Keratinocyte (primary cell): ENCODE results near the gene CDHR2. TPM values are rescaled to one million over a fixed set of nuclear protein-coding genes. Genes with fewer than 3 reads are reported as not detected.

Experiments used
- DNase-seq: peaks from one replicate; pipeline ENCODE4 v3.0.0-alpha.2; 2011; ENCODE audit warnings: low read depth, missing footprints, low spot score
- FAIRE-seq: peaks from 2 replicates; lab custom pipeline; 2011; peaks lifted over from hg19 to GRCh38; lab: Jason Lieb, UNC
- H2AFZ ChIP-seq: 2 replicates; pipeline ENCODE4 v1.6.0; 2012; ENCODE audit warnings: low read length, control low read depth, inconsistent platforms; ENCODE audit not compliant: control insufficient read depth
- H3K27ac ChIP-seq: 2 replicates; pipeline ENCODE4 v1.5.1; 2011; ENCODE audit warnings: low read length; ENCODE audit not compliant: control insufficient read depth, insufficient read depth
- H3K27me3 ChIP-seq: 3 replicates; pipeline ENCODE4 v1.6.0; 2011; ENCODE audit warnings: low read length; ENCODE audit not compliant: control insufficient read depth, insufficient read depth; ENCODE audit errors: extremely low read depth
- H3K36me3 ChIP-seq, 2 experiments: 2 replicates in 1 of 2; 3 replicates in 1 of 2; pipeline ENCODE4 v1.5.1; 2011; ENCODE audit warnings: low read length in 2 of 2, mild to moderate bottlenecking in 1 of 2; ENCODE audit not compliant: control insufficient read depth in 2 of 2, insufficient read depth in 2 of 2; ENCODE audit errors: extremely low read depth in 1 of 2
- H3K4me1 ChIP-seq: 3 replicates; pipeline ENCODE4 v1.5.1; 2011; ENCODE audit warnings: low read length; ENCODE audit not compliant: control insufficient read depth, insufficient read depth; ENCODE audit errors: extremely low read depth
- H3K4me2 ChIP-seq: 3 replicates; pipeline ENCODE4 v1.6.0; 2011; ENCODE audit warnings: low read depth, low read length; ENCODE audit not compliant: control insufficient read depth, insufficient read depth; ENCODE audit errors: extremely low read depth
- H3K4me3 ChIP-seq, 3 experiments: fragments of 200-600 bp in 1 of 3; sonication (generic) in 1 of 3; 2 replicates in 2 of 3; 3 replicates in 1 of 3; pipeline ENCODE4 v1.5.1; 2011 to 2016; ENCODE audit warnings: low read length in 3 of 3, mild to moderate bottlenecking in 3 of 3, control low read depth in 2 of 3, inconsistent platforms in 1 of 3, low read depth in 1 of 3, mixed read lengths in 1 of 3, mixed run types in 1 of 3, moderate library complexity in 1 of 3; ENCODE audit not compliant: control insufficient read depth in 2 of 3, insufficient read depth in 2 of 3; ENCODE audit errors: extremely low read depth in 1 of 3
- H3K79me2 ChIP-seq: 2 replicates; pipeline ENCODE4 v1.6.0; 2012; ENCODE audit warnings: low read length; ENCODE audit not compliant: control insufficient read depth, insufficient read depth
- H3K9ac ChIP-seq: 3 replicates; pipeline ENCODE4 v1.6.0; 2011; ENCODE audit warnings: low read length; ENCODE audit not compliant: control insufficient read depth, insufficient read depth; ENCODE audit errors: extremely low read depth
- H3K9me1 ChIP-seq: 3 replicates; pipeline ENCODE4 v1.6.0; 2011; ENCODE audit warnings: low read length; ENCODE audit not compliant: control insufficient read depth, insufficient read depth; ENCODE audit errors: extremely low read depth
- H3K9me3 ChIP-seq: 2 replicates; pipeline ENCODE4 v1.5.1; 2012; ENCODE audit warnings: low read depth, low read length; ENCODE audit not compliant: control insufficient read depth
- H4K20me1 ChIP-seq: 3 replicates; pipeline ENCODE4 v1.6.0; 2011; ENCODE audit warnings: low read length; ENCODE audit not compliant: control insufficient read depth, insufficient read depth; ENCODE audit errors: extremely low read depth
- CTCF ChIP-seq, 3 experiments: IDR thresholded peaks in 1 of 3; conservative IDR thresholded peaks in 1 of 3; optimal IDR thresholded peaks in 1 of 3; 2 replicates in 2 of 3; 3 replicates in 1 of 3; pipeline versions ENCODE3 to v1.5.1; 2011; ENCODE audit warnings: low read length in 3 of 3, mild to moderate bottlenecking in 3 of 3, moderate library complexity in 2 of 3, control low read depth in 1 of 3, inconsistent platforms in 1 of 3; ENCODE audit not compliant: insufficient read depth in 2 of 3; ENCODE audit errors: extremely low read depth in 1 of 3
- EZH2 ChIP-seq: IDR thresholded peaks from one replicate; pipeline ENCODE4 v1.6.1; 2012; ENCODE audit warnings: inconsistent platforms, mild to moderate bottlenecking, low read length, moderate library complexity
- dilution Hi-C: fragments of 300-500 bp; cut with MboI; formaldehyde crosslinking; loops from one replicate; pipeline ENCODE4 v1.7.0; 2020; ENCODE audit warnings: low sequenced_read_pairs; ENCODE audit not compliant: extremely low pct_ligation_motif_present
- polyA plus RNA-seq, 5 experiments: library from polyadenylated mRNA; depleted of rRNA in 3 of 5; stranded (reverse) in 3 of 5; stranded (forward) in 1 of 5; unstranded in 1 of 5; fragments of >200 nt; gene quantifications; 1 replicate in 1 of 5; 2 replicates in 3 of 5; 3 replicates in 1 of 5; pipeline versions ENCODE4 v1.2.1 to v1.2.3, GENCODE V29; 2011 to 2012; ENCODE audit warnings: missing spikeins in 2 of 5, low read depth in 1 of 5, low replicate concordance in 1 of 5

Gene CDHR2
- polyA plus RNA-seq, 1 donor (not counting 4 experiments of a cell fraction or from before 2014, with no cell fraction given), result not detected

- FAIRE-seq (no peak), DNase-seq (no peak)
- Histone ChIP-seq H3K9ac (peak within 1 kb of the TSS; percentile 44), H3K4me3 (peak within 1 kb of the TSS; percentile 61 to 75 (median 67)), H3K4me1 (peaks cover 31% of the 10 kb centered on the region), H3K27me3 (no peaks in the 10 kb centered on the region), H3K9me3 (no peaks in the 10 kb centered on the region), H3K9me1 (peaks cover 2% of the 10 kb centered on the region), H3K79me2 (no peaks in the 10 kb centered on the region), H2AFZ (peak within 1 kb of the TSS; percentile 62), H3K4me2 (peak within 1 kb of the TSS; percentile 88), H3K27ac (no peak within 1 kb of the TSS), H4K20me1 (no peaks in the 10 kb centered on the region), H3K36me3 (no peaks in the 10 kb centered on the region)
- dilution Hi-C loops, result no loop called here
- TF ChIP-seq CTCF (optimal IDR thresholded peaks at IDR 0.05 in 1 of 3, IDR thresholded peaks at IDR 0.05 in 1 of 3, conservative IDR thresholded peaks at IDR 0.05 in 1 of 3; ENCODE audit: extremely low read depth in 1 of 3, insufficient read depth in 2 of 3, low read length in 3 of 3) (peak in 1 of 3 experiments; percentile 45), EZH2 (no peak)
Measured at GRCh38 chr5:176609724-176610434, 60.7 kb downstream of the CDHR2 start, which contains the start of gene GPRIN1. TSS of gene GPRIN1 (minus strand) at chr5:176610156. CDS start at chr5:176599834, 10,322 bp downstream.

DNA sequence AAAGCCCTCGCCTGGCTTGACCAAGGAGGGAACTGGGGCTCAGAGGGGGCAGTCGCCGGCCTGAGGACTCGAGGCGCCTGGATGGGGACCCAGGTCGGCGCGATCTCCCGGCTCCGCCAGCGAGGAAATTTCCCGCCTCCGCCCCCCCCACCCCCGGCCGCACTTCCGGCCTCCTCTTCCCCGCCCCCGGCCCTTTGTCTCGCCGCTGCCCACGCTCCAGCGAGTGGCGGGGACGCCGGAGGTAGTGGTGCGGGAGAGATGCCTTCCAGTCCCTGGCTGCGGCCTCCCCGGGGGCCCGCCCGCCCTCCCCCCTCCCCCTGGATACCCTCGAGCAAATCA, 61.3 kb downstream of the CDHR2 start:
- TF ChIP-seq EZH2 (no peak), CTCF (optimal IDR thresholded peaks at IDR 0.05 in 1 of 3, IDR thresholded peaks at IDR 0.05 in 1 of 3, conservative IDR thresholded peaks at IDR 0.05 in 1 of 3; ENCODE audit: extremely low read depth in 1 of 3, insufficient read depth in 2 of 3, low read length in 3 of 3) (no peak)
- H3K36me3 ChIP-seq, result no peaks in the 10 kb centered on the region
- no peaks in the 10 kb centered on the region for H3K9me3 ChIP-seq
- dilution Hi-C loops, result no loop called here
- H2AFZ ChIP-seq, result peak overlapping the region; percentile 62
- H3K27me3 ChIP-seq, result no peaks in the 10 kb centered on the region
- H4K20me1 ChIP-seq, result no peaks in the 10 kb centered on the region
- H3K4me3 ChIP-seq, result peak overlapping the region; percentile 45 to 75 (median 67)
- H3K79me2 ChIP-seq, result no peaks in the 10 kb centered on the region
- FAIRE-seq (no peak), DNase-seq (no peak)
- no peak overlapping the region for H3K9ac ChIP-seq
- peaks cover 35% of the 10 kb centered on the region for H3K4me1 ChIP-seq
- H3K4me2 ChIP-seq, result peak overlapping the region; percentile 71
- H3K27ac ChIP-seq, result no peak overlapping the region
- peaks cover 2% of the 10 kb centered on the region for H3K9me1 ChIP-seq
